Measurements from ENCODE around the gene PAIP2.

DNA sequence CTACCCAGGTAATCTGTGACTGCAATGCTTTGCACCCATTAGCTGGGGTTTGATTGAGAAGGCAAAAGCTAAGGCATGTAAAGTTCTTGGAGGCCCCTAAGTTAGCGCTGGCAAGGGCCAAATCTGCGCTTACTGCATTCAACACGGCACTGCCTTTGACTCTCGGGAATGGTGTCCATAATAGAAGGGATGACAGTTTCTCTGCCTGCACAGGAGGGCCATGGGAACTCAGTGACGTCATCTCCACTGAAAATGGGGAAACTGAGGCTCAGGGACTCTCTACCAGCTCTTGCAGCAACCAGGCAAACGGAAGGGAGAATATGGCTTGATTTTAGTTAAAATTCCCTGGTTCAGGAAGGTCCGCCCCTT lies 61.7 kb downstream of the PAIP2 start:
- TF ChIP-seq CTCF (IDR thresholded peaks at IDR 0.05) (no peak), POLR2A (IDR thresholded peaks at IDR 0.05) (no peak), POLR2AphosphoS5 (IDR thresholded peaks at IDR 0.05) (no peak)
